ENCODE results near the gene NCKAP5L. TPM values are rescaled to one million over a fixed set of nuclear protein-coding genes. Genes with fewer than 3 reads are reported as not detected.

NCKAP5L gene
- polyA plus RNA-seq, 3 donors, result 3.7 to 14.9 (median 6.8) TPM

GRCh38 chr12:49866859-49867569 lies 38.8 kb upstream of the NCKAP5L start:
- Histone ChIP-seq H3K4me3 (replicated peaks in 1 of 3; ENCODE audit: low read depth in 2 of 3, low read length in 3 of 3) (no peak overlapping the region), H3K27me3 (ENCODE audit: control insufficient read depth in 2 of 2, insufficient read depth in 2 of 2, low read length in 2 of 2) (no peaks in the 10 kb centered on the region), H2AFZ (ENCODE audit: insufficient read depth, low read depth, low read length, poor library complexity, severe bottlenecking) (no peak overlapping the region), H4K20me1 (ENCODE audit: insufficient read depth, low read length) (no peaks in the 10 kb centered on the region), H3K9ac (ENCODE audit: insufficient read depth, low read length, poor library complexity, severe bottlenecking) (no peak overlapping the region), H3K4me1 (ENCODE audit: control insufficient read depth in 1 of 2, insufficient read depth in 2 of 2, low read length in 2 of 2) (no peaks in the 10 kb centered on the region), H3K9me3 (replicated peaks in 1 of 2; ENCODE audit: control insufficient read depth in 1 of 2, insufficient read depth in 1 of 2, low read length in 2 of 2) (no peaks in the 10 kb centered on the region), H3K79me2 (ENCODE audit: insufficient read depth, low read length) (no peaks in the 10 kb centered on the region), H3K4me2 (replicated peaks; ENCODE audit: extremely low read depth, low read length, poor library complexity, severe bottlenecking) (no peak overlapping the region), H3K27ac (ENCODE audit: low read depth in 1 of 2, low read length in 2 of 2) (no peak overlapping the region), H3K36me3 (replicated peaks in 1 of 2; ENCODE audit: control insufficient read depth in 1 of 2, insufficient read depth in 2 of 2, low read length in 2 of 2) (no peaks in the 10 kb centered on the region)
- peak; percentile 98 for TF ChIP-seq CTCF (IDR thresholded peaks at IDR 0.05)
- Mint-ChIP-seq H3K27me3 (ENCODE audit: low read depth in 3 of 3) (peaks cover 9 to 30% (median 21%) of the 10 kb centered on the region in 3 donors), H3K36me3 (no peaks in the 10 kb centered on the region), H3K4me3 (no peak overlapping the region), H3K4me1 (no peaks in the 10 kb centered on the region), H3K9me3 (peaks cover 0 to 3% (median 0%) of the 10 kb centered on the region in 7 donors), H3K27ac (no peak overlapping the region)
- peak; percentile 40 to 60 (median 49) for DNase-seq
- intact Hi-C loops (cut with micrococcal nuclease), result no loop called here
- 55% methylated on average over 11 of the region's 19 CpGs for WGBS (ENCODE audit: insufficient coverage)

DNA sequence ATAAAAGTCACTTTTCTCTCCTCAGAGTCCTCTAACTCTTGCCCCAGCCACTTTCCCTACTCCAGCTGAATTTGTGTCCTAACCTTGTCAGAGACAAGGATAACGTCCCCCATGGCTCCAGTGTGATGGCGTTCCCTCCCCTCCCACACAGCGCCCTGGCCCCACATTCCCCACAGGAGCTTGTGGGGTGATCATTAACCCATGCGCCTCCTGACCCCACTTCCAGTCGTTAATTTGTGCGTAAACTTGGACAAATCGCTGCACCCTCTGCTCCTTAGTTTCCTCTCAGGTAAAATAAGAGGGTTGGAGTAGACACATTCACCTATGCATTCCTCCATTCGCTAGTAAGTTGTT lies 37.5 kb upstream of the NCKAP5L start:
- no peaks in the 10 kb centered on the region for H3K4me1 Mint-ChIP-seq
- TF ChIP-seq CTCF (IDR thresholded peaks at IDR 0.05), result no peak
- Histone ChIP-seq H3K36me3 (replicated peaks in 1 of 2; ENCODE audit: control insufficient read depth in 1 of 2, insufficient read depth in 2 of 2, low read length in 2 of 2) (no peaks in the 10 kb centered on the region), H2AFZ (ENCODE audit: insufficient read depth, low read depth, low read length, poor library complexity, severe bottlenecking) (no peak overlapping the region), H3K4me3 (replicated peaks in 1 of 3; ENCODE audit: low read depth in 2 of 3, low read length in 3 of 3) (no peak overlapping the region), H3K79me2 (ENCODE audit: insufficient read depth, low read length) (no peaks in the 10 kb centered on the region), H3K9ac (ENCODE audit: insufficient read depth, low read length, poor library complexity, severe bottlenecking) (no peak overlapping the region), H3K27ac (ENCODE audit: low read depth in 1 of 2, low read length in 2 of 2) (no peak overlapping the region), H3K9me3 (replicated peaks in 1 of 2; ENCODE audit: control insufficient read depth in 1 of 2, insufficient read depth in 1 of 2, low read length in 2 of 2) (no peaks in the 10 kb centered on the region), H3K27me3 (ENCODE audit: control insufficient read depth in 2 of 2, insufficient read depth in 2 of 2, low read length in 2 of 2) (no peaks in the 10 kb centered on the region), H3K4me1 (ENCODE audit: control insufficient read depth in 1 of 2, insufficient read depth in 2 of 2, low read length in 2 of 2) (no peaks in the 10 kb centered on the region), H4K20me1 (ENCODE audit: insufficient read depth, low read length) (no peaks in the 10 kb centered on the region), H3K4me2 (replicated peaks; ENCODE audit: extremely low read depth, low read length, poor library complexity, severe bottlenecking) (no peak overlapping the region)
- peaks cover 0 to 3% (median 0%) of the 10 kb centered on the region in 7 donors for H3K9me3 Mint-ChIP-seq
- DNase-seq, result no peak
- H3K4me3 Mint-ChIP-seq, result no peak overlapping the region
- no peak overlapping the region for H3K27ac Mint-ChIP-seq
- H3K36me3 Mint-ChIP-seq, result no peaks in the 10 kb centered on the region
- intact Hi-C loops (cut with micrococcal nuclease), result no loop called here
- 60% methylated on average over 1 of the region's 8 CpGs for WGBS (ENCODE audit: insufficient coverage)
- peaks cover 9 to 30% (median 21%) of the 10 kb centered on the region in 3 donors for H3K27me3 Mint-ChIP-seq (ENCODE audit: low read depth in 3 of 3)

Data from CD14-positive monocyte (primary cell).